D721Med (cell line): ENCODE data around the gene LRP1B.
"Not testable (repeated sequence)": the region's sequence is repeated elsewhere in the genome, so short reads cannot be mapped to it uniquely, and the experiment has no call there.

Experiments
- DNase-seq: peaks from one replicate; pipeline ENCODE4 v3.0.0; 2011; ENCODE audit warnings: low spot score; ENCODE audit not compliant: insufficient read length
- FAIRE-seq: peaks from 2 replicates; lab custom pipeline; 2011; peaks lifted over from hg19 to GRCh38; lab: Jason Lieb, UNC
- CTCF ChIP-seq: IDR thresholded peaks from 2 replicates; pipeline ENCODE4 v1.5.1; 2012; ENCODE audit warnings: mild to moderate bottlenecking, control low read depth; ENCODE audit not compliant: insufficient read depth; ENCODE audit errors: missing control alignments

Gene LRP1B

DNA sequence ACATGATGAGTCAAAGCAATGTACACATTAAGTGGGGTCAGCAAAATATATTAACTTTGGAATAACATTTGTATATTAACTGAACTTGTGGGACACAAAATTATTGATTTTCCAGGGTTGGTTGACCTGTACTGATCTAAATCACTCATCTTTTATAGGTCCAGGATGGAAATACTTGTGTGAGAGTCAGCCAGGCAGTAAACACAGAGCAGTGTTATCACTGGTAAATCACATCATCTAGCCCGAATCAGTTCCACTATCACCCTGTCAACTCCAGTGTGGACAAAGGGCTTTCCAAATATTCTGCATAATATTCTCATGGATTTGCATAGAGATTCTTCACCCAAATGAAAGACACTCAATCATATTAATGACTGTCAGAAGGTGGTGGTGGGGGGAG lies 295.7 kb downstream of the LRP1B start:
- no peak for FAIRE-seq
- TF ChIP-seq CTCF: no peak
- DNase-seq: no peak

GRCh38 chr2:141828761-141829160 lies 302.1 kb downstream of the LRP1B start:
- no peak for FAIRE-seq
- no peak for TF ChIP-seq CTCF
- DNase-seq: no peak

GRCh38 chr2:141824790-141825189 lies 306.0 kb downstream of the LRP1B start:
- FAIRE-seq (no peak), DNase-seq (no peak)
- no peak for TF ChIP-seq CTCF

DNA sequence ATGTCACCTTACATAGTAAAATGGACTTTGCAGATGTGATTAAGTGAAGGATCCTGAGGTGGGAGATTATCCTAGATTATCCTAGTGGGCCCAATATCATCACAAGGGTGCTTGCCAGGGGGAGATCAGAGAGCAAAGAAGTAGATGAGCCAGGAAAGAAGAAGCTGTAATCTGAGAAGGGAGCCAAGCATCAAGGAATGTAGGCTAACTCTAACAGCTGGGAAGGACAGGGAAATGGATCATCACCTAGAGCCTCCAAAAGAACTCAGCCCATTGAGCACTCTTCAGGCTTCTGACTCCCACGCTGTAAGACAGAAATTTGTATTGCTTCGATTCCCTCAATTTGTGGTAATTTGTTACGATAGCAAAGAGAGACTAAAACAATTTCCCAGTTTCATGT lies 309.9 kb downstream of the LRP1B start:
- TF ChIP-seq CTCF: no peak
- peak; percentile 55 for FAIRE-seq

DNA sequence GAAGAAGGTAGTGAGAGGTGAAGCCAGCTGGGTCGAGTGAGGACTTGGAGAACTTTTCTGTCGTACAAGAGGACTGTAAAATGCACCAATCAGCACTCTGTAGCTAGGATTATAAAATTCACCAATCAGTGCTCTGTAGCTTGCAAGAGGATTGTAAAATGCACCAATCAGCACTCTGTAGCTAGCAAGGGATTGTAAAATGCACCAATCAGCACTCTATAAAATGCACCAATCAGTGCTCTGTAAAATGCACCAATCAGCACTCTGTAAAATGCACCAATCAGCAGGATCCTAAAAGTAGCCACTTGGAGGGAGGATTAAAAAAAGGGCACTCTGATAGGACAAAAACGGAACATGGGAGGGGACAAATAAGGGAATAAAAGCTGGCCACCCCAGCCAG lies 315.5 kb downstream of the LRP1B start:
- FAIRE-seq, DNase-seq: not testable (repeated sequence)

More for the DNA sequence above, 309.9 kb downstream of the LRP1B start:
- DNase-seq: no peak

- no peak for TF ChIP-seq CTCF
- DNase-seq (no peak), FAIRE-seq (peak; percentile 11)
Observed at GRCh38 chr2:141814150-141814549, 316.7 kb downstream of the LRP1B start.

GRCh38 chr2:141810148-141810547 lies 320.7 kb downstream of the LRP1B start:
- no peak for DNase-seq
- TF ChIP-seq CTCF: no peak
- no peak for FAIRE-seq

DNA sequence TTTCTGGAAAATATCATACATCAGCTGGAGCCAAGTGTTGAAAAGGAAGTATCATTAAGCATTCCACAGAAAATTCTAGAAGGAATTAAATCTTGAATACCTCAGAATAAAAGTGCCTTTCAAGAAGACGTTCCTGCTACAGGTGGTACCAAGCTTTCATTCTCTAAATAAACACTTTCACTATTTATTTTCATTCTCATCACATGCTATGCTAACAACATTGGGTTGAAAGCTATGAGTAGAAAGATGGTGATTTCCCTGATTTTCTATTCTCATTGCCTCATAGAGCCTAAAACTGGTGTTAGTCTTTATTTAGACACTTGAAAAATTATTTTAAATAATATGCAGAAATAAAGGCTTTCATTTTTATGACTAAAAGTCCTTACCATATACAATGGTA lies 324.7 kb downstream of the LRP1B start:
- FAIRE-seq: no peak
- no peak for DNase-seq

More for the DNA sequence above, 324.7 kb downstream of the LRP1B start:
- TF ChIP-seq CTCF: no peak
